GM12878 (cell line): ENCODE measurements around the gene RREB1. TPM values are rescaled to one million over a fixed set of nuclear protein-coding genes. Genes with fewer than 3 reads are reported as not detected.
A peak's percentile ranks its signal among the peaks of the same experiment; 100 is the strongest.

Experiments used
- ATF3 ChIP-seq: IDR thresholded peaks from 2 replicates; pipeline ENCODE4 v1.6.1; 2011; ENCODE audit warnings: low read depth, mild to moderate bottlenecking, low read length, moderate library complexity, borderline replicate concordance; ENCODE audit errors: extremely low read depth
- ATF7 ChIP-seq: fragments of 450-650 bp; IDR thresholded peaks from 2 replicates; pipeline ENCODE4 v1.6.1; 2016; ENCODE audit warnings: low read depth, mild to moderate bottlenecking
- BHLHE40 ChIP-seq, 2 experiments: fragments of 450-650 bp in 1 of 2; IDR thresholded peaks; 2 replicates each; pipeline ENCODE4 v1.6.1; 2011 to 2017; ENCODE audit warnings: low read depth in 2 of 2, borderline replicate concordance in 1 of 2, improper control_type of control experiment in 1 of 2, low read length in 1 of 2, mild to moderate bottlenecking in 1 of 2
- CEBPB ChIP-seq, 2 experiments: fragments of 150-350 bp in 1 of 2; IDR thresholded peaks; 2 replicates each; pipeline ENCODE4 v1.6.1; 2012 to 2014; ENCODE audit warnings: low read depth in 2 of 2, low read length in 2 of 2, borderline replicate concordance in 1 of 2, inconsistent platforms in 1 of 2
- ETV6 ChIP-seq, 2 experiments: fragments of 450-650 bp in 1 of 2; IDR thresholded peaks in 1 of 2; conservative IDR thresholded peaks in 1 of 2; 2 replicates each; pipeline ENCODE4 v1.6.1; 2014; ENCODE audit warnings: antibody characterized with exemption in 1 of 2, borderline replicate concordance in 1 of 2, low read depth in 1 of 2, mild to moderate bottlenecking in 1 of 2, moderate library complexity in 1 of 2
- FOS ChIP-seq: IDR thresholded peaks from 3 replicates; pipeline ENCODE4 v1.6.1; 2011; ENCODE audit warnings: borderline replicate concordance; ENCODE audit not compliant: insufficient read length; ENCODE audit errors: extremely low read depth
- FOXK2 ChIP-seq: fragments of 450-650 bp; IDR thresholded peaks from 2 replicates; pipeline ENCODE4 v1.6.1; 2017; ENCODE audit warnings: mild to moderate bottlenecking, moderate library complexity
- GABPA ChIP-seq: IDR thresholded peaks from 2 replicates; pipeline ENCODE4 v1.6.1; 2014; ENCODE audit warnings: antibody characterized with exemption, low read depth, mild to moderate bottlenecking, inconsistent platforms
- HSF1 ChIP-seq: fragments of 150-350 bp; IDR thresholded peaks from 2 replicates; pipeline ENCODE4 v1.6.1; 2014; ENCODE audit warnings: mild to moderate bottlenecking, low read depth, low read length
- KDM1A ChIP-seq: fragments of 200-600 bp; sonication (generic); IDR thresholded peaks from 2 replicates; pipeline ENCODE4 v1.6.1; 2016; ENCODE audit warnings: borderline replicate concordance
- MLLT1 ChIP-seq: fragments of 450-650 bp; IDR thresholded peaks from 2 replicates; pipeline ENCODE4 v1.6.1; 2016; ENCODE audit warnings: mild to moderate bottlenecking
- NR2C1 ChIP-seq: fragments of 450-650 bp; IDR thresholded peaks from 2 replicates; pipeline ENCODE4 v1.6.1; 2017; ENCODE audit warnings: antibody characterized with exemption, mild to moderate bottlenecking, moderate library complexity
- RELB ChIP-seq: fragments of 450-650 bp; IDR thresholded peaks from 2 replicates; pipeline ENCODE4 v1.6.1; 2017; ENCODE audit warnings: low read depth, mild to moderate bottlenecking, moderate library complexity
- SIX5 ChIP-seq: IDR thresholded peaks from 2 replicates; pipeline ENCODE4 v1.6.1; 2011; ENCODE audit warnings: mild to moderate bottlenecking, low read depth, low read length, moderate library complexity; ENCODE audit not compliant: severe bottlenecking
- SP1 ChIP-seq: IDR thresholded peaks from one replicate; pipeline ENCODE4 v1.6.1; 2011; ENCODE audit warnings: low read depth, low read length
- SREBF1 ChIP-seq: IDR thresholded peaks from 2 replicates; pipeline ENCODE4 v1.6.1; 2012; ENCODE audit warnings: mild to moderate bottlenecking, low read length
- SRF ChIP-seq, 2 experiments: IDR thresholded peaks; 2 replicates each; pipeline ENCODE4 v1.6.1; 2011; ENCODE audit warnings: low read depth in 2 of 2, low read length in 2 of 2, mild to moderate bottlenecking in 1 of 2, moderate library complexity in 1 of 2
- USF1 ChIP-seq: IDR thresholded peaks from 2 replicates; pipeline ENCODE4 v1.6.1; 2011; ENCODE audit warnings: borderline replicate concordance, low read depth, mild to moderate bottlenecking, moderate library complexity, mixed read lengths, low read length; ENCODE audit not compliant: insufficient read depth; ENCODE audit errors: extremely low read length
- YY1 ChIP-seq: IDR thresholded peaks from 2 replicates; pipeline ENCODE4 v1.6.1; 2011; ENCODE audit warnings: low read depth, mild to moderate bottlenecking, low read length
- ZBED1 ChIP-seq: IDR thresholded peaks from 2 replicates; pipeline ENCODE4 v1.6.1; 2016; ENCODE audit warnings: borderline replicate concordance
- ZBTB33 ChIP-seq: fragments of 450-650 bp; IDR thresholded peaks from 2 replicates; pipeline ENCODE4 v1.6.1; 2017; ENCODE audit warnings: mild to moderate bottlenecking
- ZZZ3 ChIP-seq: IDR thresholded peaks from 2 replicates; pipeline ENCODE4 v1.6.1; 2011; ENCODE audit warnings: low read depth; ENCODE audit not compliant: control insufficient read depth, insufficient read length
- polyA plus RNA-seq, 11 experiments: library from polyadenylated mRNA; depleted of rRNA in 4 of 11; unstranded in 6 of 11; stranded (reverse) in 5 of 11; fragments of >200 nt; fragmentation: Nextera tagmentation in 4 of 11; fragmentation: Illumina TruSeq in 1 of 11; extraction: Ambion mirVana in 4 of 11; extraction: Trizol in 1 of 11; gene quantifications; 1 replicate in 1 of 11; 2 replicates in 10 of 11; pipeline versions ENCODE4 v1.2.1 to v1.2.3, GENCODE V29; 2011 to 2016; ENCODE audit warnings: inconsistent platforms in 2 of 11, missing spikeins in 2 of 11, low read depth in 1 of 11
- total RNA-seq, 4 experiments: library from RNA; depleted of rRNA in 3 of 4; stranded (reverse); fragments of >200 nt in 3 of 4; fragmentation: Illumina TruSeq in 1 of 4; extraction: Trizol in 1 of 4; gene quantifications; 2 replicates each; pipeline versions ENCODE4 v1.2.1 to v1.2.3, GENCODE V29; 2013 to 2021

Gene RREB1
- total and polyA plus RNA-seq, 10 of the 15 experiments (the other 5 are each of a cell fraction or from before 2014, with no cell fraction given): 1.9 to 30.3 (median 8.6) TPM

GRCh38 chr6:7107578-7108195 lies at the start of gene RREB1 (continued):
- 0 out of 2 replicates have a peak, but pooled peaks have one; percentile 40 for TF ChIP-seq ZBED1
- TF ChIP-seq KDM1A: no peak
- TF ChIP-seq FOXK2: no peak
- no peak for TF ChIP-seq ETV6 (conservative IDR thresholded peaks at IDR 0.05 in 1 of 2, IDR thresholded peaks at IDR 0.05 in 1 of 2; ENCODE audit: borderline replicate concordance in 1 of 2, low read depth in 1 of 2)
- TF ChIP-seq HSF1: no peak
- no peak for TF ChIP-seq ZBTB33
- no peak for TF ChIP-seq ATF7
- peak; percentile 93 for TF ChIP-seq YY1
- no peak for TF ChIP-seq SREBF1
- TF ChIP-seq ATF3: peak; percentile 12; the same call in 1 of the 2 replicates
- TF ChIP-seq SIX5: no peak
- no peak for TF ChIP-seq GABPA
- TF ChIP-seq MLLT1: 0 out of 2 replicates have a peak, but pooled peaks have one; percentile 27
- peak; percentile 68 to 91 for TF ChIP-seq BHLHE40 (IDR thresholded peaks at IDR 0.05; ENCODE audit: borderline replicate concordance in 1 of 2, low read depth in 2 of 2, low read length in 1 of 2)
- TF ChIP-seq SP1: no peak
- TF ChIP-seq ZZZ3: no peak
- no peak for TF ChIP-seq FOS
- TF ChIP-seq RELB: no peak
- TF ChIP-seq SRF (IDR thresholded peaks at IDR 0.05; ENCODE audit: low read depth in 2 of 2, low read length in 2 of 2): no peak
- no peak for TF ChIP-seq CEBPB (IDR thresholded peaks at IDR 0.05; ENCODE audit: borderline replicate concordance in 1 of 2, low read depth in 2 of 2, low read length in 2 of 2)
- TF ChIP-seq NR2C1: 0 out of 2 replicates have a peak, but pooled peaks have one; percentile 14
- peak; percentile 81 for TF ChIP-seq USF1
